CD4-positive, alpha-beta T cell treated with Interleukin-4 for 4 hours (primary cell): Measurements from ENCODE around the gene PELI2.

ENCODE experiments used
- DNase-seq: peaks from one replicate; pipeline ENCODE4 v3.0.0-alpha.2; 2020

PELI2 gene, protein sequence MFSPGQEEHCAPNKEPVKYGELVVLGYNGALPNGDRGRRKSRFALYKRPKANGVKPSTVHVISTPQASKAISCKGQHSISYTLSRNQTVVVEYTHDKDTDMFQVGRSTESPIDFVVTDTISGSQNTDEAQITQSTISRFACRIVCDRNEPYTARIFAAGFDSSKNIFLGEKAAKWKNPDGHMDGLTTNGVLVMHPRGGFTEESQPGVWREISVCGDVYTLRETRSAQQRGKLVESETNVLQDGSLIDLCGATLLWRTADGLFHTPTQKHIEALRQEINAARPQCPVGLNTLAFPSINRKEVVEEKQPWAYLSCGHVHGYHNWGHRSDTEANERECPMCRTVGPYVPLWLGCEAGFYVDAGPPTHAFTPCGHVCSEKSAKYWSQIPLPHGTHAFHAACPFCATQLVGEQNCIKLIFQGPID

DNA sequence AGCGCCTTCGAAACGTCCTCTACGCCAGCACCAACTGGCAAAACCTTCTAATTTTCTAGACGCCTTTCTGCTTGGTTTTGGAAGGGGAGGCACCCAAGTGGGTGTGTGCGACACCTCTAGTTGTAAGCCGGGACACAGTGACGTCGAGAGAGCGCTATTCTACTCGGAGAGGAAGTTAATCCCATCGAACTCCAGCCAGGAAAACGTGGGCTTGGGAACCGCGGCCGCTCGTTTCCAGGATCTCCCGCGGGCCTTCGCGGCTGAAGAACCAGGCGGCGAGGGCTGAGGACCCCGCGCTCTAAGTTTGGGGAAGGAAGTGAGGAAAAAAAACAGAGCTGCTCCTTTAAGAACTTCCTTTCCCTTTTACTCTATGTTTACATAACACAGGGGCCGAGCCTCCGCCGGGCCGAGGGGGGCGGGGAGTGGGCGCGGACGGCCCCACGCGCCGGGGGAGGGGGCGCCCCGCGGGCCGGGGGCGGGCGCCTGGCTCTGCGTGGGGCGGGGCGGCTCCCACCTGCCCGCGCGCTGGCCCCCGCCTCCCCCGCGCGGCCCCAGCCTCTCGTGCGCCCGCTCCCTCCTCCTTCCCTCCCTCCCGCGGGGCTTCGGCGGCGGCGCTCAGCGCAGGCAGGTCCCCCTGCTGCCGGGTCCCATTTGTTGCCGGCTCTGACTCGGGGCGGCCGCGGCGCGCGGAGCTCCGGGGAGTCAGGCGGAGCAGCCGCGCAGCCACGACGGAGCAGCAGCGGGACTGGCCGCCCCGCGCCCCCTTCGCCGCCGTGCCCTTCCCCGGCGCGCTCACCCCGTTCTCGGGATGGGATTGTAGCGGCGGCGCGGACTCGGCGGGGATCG lies at the start of gene PELI2:
TSS of gene PELI2 (plus strand) at position 647 of the 846 bp plus-strand sequence. CDS start 250 bp downstream, outside the sequence.
- DNase-seq = peak; percentile 82

DNA sequence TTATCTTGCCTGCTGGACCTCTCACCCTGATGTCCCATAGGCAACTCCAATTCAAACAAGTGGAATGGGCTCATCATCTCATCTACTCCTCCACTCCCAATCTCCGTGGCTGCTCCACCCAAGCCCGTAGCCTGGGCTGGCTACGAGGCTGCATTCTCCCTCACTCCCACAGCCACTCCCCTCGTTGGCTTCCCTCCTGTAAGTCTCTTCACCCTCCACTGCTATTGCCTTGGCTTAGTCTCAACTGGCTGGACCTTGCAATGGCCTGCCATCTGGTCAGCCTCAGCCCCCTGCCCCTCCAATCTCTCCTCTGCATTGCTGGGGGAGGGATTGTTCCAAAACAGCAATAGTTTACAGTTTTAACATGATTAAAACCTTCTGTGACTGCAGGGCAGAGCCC lies 44.4 kb upstream of the PELI2 start:
- no peak for DNase-seq

DNA sequence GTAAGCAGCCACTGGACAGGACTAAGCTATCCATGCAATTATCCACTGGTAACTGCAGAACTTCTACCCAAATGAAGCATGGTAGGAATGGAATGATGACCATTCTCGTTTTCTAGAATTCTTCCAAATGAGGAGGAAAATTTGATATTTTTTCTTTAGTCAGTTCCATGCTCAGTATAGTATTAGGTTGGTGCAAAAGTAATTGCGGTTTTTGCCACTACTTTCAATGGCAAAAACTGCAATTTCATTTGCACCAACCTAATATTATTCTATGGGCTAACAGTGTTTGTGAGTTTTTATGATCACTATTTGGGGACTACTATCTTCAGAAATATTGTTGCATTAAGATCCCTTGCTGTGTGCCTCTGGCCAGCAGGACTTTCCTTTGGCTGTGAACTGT lies 42.9 kb upstream of the PELI2 start:
- DNase-seq = no peak

DNA sequence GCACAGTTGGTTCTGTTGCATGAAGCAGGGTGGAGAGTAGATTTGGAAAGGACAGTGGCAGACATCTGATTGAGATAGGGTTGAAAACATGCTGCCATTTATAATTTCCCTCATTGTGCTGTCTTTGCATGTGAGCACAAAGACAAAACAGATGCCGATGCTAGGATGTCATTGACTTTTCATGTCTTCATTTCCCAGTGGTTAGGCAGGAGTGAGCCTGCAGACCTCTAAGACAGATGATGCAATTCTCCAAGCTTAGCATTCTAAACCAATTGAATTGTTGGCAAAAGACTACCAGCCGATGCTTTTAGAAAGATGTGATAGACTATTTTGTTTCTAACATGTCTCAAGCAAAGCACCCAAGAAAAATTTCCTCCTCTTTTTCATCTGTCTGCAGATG lies 37.1 kb upstream of the PELI2 start:
- no peak for DNase-seq

DNA sequence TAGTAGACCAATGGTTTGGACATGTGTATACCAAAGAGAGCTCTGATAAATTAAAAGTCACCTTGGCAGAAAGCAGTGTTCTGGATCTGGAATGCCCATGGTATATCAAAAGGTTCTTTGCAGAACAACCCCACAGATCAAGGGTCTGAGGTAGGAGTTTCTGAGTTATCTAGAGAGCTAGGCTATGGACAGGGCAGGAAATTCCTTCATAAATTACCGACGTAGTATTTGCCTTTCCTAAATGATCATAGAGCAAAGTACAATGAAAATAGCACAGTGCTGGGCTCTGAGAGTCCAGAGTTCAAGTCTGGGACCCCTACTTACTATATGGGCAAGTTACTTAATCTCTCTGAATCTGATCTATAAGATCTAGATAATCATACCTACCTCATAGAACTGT lies 35.3 kb upstream of the PELI2 start:
- no peak for DNase-seq

DNA sequence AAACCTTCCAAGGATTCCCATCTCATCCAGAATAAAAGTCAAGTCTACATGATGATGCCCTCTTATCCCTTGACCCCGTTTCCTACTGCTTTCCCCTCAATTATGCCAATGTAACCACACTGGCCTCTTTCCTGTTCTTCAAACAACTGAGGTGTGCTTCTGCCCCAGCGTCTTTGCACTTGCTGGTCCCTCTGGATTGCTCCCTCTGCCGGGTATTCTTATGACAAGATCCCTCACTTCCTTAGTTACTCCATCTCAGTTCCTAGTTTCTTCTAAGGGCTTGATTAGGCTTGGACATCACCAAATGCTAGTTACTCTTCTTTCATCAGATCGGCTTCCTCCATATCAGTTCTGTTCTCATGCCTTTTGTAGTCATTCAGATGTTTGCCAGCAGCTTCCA lies 32.7 kb upstream of the PELI2 start:
- no peak for DNase-seq

DNA sequence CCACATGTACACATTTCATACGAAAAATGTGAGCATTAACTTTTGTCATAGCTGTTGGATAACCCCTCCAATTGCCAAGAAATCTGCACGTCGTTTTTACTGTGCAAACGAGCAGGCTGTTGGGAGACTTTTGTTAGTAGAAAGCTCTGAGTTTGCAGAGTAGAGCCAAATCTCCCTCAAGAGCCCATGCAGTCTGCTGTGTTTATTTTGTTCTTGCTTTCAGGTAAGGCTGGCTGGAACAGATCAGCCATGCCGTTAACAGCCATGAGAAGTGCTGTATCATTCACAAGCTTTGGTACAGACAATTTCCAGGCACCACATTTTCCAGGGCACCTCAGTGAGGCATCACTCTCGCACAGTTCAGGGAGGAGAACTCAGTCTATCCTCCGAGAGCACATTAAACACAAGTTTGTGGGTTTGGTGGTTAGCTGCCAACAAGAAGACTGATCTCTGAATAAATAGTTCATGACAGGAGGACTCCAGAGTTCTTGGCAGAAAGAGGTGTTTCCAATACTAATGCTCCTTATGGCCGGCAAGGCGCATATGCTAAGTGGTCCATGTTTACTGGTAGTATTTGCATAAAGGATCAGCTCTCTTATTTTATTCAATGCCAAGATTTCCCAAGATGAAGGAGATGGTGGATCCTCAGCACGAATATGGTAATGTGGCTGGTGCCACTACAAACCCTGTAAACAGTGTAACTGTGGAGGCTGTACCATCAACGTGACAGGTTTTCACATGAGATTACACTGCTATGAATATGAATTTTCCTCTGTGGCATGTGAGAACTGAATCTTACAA lies 30.3 kb upstream of the PELI2 start:
- no peak for DNase-seq

DNA sequence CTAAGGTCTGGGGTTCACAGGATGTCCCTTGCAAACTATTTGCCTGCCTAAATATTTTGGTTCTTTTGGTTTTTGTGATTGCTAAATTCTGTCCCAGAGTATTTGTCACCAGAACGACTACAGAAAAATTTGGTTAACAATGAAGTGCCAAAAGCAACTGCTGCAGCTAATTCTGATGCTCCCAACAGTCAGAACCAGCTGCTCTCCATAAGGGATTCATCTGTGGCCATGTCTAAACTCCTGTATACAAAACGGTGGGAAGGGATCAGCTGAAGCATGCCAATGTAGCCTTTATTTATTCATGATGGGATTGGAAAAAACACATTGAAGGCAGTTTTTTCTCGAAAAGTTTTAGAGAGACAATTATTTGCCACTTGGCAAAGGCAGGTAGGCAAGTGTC lies 29.3 kb upstream of the PELI2 start:
- no peak for DNase-seq

DNA sequence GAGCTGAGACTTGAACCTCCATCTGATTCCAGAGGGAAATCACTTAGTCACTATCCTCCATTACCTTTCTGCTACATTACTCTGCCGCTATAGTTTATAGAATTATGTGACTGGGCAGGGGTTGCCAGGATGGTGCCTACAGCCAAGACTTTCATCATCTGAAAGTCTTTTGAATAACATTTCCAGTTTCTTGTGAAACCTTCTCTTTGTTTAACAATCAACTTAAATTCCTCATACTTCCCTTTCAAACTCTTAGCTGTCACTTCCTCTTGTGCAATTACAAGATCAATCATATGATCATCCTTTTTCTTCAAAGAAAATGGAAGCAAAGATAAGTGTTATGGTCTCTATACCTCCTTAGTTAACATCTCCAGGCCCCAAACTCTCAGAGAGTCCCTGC lies 25.4 kb upstream of the PELI2 start:
- no peak for DNase-seq

DNA sequence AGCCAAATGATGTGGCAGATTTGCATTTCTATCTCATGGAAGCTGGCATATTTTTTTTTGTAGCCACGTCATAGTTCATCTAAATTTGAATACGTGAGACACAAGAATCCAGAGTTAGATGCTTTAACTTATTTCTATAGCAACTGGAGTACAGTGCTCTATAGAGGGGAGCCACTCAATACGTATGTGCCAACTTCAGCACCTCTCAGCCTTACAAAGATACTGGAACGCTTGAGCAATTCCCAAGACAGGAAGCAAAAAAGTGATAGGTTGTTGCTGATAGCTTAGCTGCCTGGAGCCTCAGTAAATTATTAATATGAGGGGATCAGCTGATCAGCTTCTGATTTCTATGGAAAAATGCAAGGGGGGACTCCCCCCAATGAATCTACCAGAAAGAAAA lies 24.1 kb upstream of the PELI2 start:
- DNase-seq = no peak

DNA sequence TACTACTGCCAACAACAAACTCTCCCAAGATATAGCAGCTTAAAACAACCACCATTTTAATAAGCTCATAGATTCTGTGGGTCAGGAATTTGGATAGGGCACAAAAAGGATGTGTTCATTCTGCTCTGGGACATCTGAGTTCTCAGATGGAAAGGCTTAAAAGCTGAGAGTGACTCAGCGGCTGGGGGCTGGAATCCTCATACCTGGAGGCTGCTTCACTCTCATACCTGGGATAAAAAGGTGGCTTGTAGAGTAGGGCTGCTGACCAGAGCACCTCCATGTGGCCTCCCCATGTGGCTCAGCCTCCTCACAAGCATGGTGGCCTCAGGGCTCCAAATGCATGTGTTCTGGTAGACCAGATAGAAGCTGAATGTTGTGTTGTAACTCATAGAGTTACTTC lies 20.2 kb upstream of the PELI2 start:
- DNase-seq = no peak

DNA sequence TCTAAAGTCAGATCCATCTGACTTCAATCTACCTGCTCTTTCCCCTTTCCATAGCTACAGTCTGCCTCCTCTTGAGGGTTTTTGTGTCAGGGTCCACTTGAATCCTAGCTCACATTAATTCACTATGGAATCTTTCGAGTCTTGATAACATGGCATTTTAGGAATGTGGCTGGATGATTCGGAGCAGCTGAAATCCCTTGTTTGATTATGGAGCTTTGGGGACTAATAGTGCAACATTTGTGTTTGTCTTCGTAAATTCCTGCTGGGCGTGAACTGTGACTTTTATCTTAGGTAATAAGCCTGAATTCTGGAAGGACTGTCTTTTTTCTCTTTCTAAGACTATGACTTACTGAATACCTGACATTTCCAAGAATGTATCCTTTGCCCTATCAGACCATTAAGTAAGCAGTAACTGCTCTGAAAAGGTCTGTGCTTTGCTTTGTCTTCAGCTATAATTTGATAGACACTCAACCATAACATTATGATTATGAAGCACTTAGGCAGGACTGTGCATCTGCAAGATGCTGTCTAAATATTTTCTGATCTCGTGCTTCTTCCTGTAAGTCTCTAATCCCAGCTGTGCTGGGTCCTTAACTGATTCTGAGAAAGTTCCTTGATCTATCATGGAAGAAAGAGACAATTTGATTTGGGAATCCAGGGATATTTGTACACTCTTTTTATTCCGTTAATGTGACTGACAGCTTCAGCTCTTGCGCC lies 19.0 kb upstream of the PELI2 start:
- DNase-seq = no peak

DNA sequence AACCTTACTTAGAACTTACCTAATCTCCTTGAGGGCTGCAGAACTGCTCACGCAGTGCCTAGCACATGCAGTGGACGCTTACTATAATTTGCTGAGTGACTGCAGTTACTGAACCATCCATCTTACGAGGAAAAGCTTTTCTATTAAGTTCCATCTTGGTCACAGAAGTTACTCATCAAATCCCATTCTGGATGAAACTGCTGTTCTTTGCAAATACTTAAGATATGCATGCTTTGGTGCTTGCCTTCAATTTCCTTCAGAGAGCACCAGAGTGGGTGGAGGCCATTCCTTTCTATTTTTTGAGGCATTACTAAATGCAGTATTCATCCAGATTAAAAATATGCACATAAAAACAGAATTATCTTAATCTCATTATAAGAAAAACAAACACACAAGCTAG lies 17.7 kb upstream of the PELI2 start:
- no peak for DNase-seq

DNA sequence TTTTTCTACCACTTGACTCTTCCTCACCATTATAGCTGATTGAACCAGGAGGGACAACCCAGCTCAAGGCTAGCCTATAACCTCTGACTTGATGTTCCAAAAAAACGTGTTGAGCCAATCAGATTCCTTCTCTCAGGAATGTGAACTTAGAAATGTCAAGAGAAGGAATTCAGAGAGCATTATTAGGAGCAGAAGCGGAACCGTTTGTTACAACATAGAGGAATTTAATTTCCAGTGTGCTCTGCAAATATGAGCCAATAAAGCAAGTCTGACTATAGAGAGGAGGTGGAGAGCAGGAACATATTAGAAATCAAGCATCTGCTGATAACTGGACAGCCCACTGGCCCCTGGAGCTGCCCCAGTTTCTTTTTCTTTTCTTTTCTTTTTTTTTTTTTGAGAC lies 15.3 kb upstream of the PELI2 start:
- DNase-seq = no peak

DNA sequence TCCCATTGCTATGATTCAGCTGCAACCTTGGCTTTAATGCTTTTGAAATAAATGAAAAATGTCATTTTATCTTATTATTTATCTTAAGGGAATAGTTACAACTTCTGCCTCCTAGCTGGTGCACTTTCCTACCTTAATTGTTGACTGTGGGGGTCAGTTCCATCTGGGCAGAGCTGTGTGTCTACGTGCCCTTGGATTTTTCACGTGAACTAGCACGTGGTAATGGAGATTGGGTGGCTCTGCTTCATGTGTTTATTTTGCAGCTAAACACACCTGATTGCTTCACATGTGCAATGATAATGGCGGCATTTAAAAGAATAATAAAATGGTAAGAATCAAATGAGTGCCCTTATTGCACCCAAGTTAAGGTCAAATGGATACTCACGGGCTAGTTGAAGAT lies 10.6 kb upstream of the PELI2 start:
- no peak for DNase-seq

DNA sequence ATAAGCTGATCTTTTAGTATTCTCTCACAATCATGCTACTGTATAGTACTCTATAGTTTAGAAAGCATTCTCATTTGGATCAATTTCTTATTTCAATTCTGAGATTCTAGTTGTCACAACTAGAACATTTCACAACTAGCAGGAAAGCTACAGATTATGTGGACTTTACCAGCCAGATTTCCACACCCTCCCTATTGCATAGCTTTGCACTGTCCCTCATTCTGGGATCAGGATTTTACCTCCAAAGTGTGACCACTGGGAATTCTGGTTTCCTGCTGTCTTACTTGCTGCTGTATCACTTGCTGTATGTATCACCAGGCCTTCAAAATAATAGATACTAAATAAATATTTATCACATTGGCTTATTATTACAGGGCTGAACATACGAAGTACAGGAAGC lies 10.2 kb upstream of the PELI2 start:
- no peak for DNase-seq

DNA sequence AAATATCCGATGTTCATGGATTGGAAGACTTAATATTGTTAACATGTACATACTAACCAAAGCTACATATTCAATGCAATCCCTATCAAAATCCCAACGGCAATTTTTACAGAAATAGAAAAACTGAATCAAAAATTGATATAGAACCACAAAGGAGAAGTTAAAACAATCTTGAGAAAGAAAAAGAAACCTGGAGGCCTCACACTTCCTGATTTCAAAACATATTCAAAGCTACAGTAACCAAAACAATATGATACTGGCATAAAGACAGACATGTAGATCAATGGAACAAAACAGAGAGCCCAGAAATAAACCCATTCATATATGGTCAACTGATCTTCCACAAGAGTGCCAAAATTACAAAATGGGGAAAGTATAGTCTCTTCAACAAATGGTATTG lies 5.4 kb upstream of the PELI2 start:
- DNase-seq = no peak

DNA sequence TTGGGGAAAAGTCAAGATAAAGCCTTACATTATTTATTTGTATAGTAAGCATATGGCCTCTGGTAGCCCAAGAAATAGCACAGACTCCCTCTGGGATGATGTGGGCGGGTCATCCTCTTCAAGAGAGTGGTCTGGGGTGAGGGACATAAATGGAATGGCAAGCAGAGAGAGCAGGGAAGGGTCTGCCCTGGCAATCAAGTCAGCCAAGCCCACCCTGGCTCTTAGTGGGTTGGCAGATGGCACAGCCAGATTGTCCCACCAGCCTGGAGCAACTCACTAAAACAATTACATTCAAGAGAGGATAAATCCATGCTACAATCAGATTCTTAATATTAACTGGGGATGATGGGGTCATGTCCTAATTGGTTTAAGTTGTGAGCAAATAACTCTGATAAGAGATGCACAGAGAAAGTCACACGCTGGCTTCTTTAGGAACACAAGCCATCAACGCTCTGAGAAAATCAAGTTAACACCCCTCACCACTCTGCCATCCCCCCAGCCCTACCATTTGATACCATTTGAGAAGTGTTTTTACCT lies 2.8 kb upstream of the PELI2 start:
- DNase-seq = no peak

DNA sequence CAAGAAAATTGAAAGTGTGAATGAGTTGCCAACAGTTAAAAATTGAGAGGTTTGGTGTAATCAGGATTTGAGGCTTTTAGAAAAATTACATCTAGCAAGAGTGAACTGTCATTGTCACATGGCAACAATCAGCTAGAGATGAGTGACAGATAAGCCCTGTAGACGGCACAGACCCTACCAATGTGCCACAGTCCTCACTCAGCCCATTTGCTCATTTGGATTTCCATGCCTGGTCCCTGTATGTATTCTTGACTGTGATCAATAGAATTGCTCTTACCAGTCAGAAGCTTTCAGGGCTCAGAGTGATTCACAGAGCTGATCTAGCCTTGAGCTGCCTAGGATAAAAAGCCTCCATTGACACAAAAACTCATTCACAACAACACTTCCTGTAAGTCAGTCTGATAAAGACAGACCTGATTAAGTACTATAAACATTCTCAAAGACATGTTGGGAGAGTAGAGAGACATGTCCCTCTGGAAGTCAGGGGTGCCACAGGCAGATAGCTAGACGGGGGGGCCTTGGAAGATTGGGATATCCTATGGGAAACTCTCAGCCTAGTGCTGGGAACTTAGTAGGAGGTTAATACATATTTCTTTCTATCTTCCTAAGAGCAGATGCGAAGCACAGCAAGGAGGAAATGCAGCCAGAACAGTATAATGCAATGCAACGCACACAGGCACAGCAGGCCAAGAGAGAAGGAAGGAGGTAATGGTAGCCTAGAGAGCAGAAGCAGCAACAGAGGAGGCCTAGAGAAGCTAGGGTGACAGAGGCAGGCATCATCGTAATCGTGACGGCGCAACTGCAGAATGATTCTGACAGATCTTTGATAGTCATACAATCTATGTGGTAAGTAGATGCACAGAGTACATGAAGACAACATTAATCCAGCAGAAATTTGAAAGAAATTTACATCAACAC lies 2.0 kb upstream of the PELI2 start:
- DNase-seq = peak; percentile 6

DNA sequence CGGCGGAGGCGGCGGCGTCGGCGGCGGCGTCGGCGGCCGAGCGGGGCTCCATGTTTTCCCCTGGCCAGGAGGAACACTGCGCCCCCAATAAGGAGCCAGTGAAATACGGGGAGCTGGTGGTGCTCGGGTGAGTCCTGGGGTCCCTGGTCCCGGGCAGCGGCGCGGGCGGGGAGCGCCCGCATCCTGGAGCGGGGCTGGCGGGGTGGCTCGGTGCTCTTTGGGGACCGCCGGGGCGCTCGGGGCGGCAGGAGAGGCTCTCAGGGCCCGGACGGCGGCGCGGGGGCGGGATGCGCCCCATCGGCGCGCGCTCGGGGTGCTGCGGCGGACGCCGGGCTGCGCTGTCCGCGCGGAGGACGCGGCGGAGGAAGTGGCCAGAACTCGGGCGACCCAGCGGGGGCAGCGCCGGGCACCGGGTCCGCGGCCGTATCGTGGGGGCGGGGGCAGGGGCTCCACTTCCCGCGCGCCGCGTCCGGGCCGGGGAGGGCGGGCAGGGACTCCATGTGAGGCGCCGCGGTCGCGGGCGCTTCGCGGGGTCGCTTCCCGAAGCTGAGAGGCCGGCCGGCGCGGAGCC lies 485 bp downstream of the PELI2 start:
- no peak for DNase-seq
